ENCODE results near the gene RABGAP1.

DNA sequence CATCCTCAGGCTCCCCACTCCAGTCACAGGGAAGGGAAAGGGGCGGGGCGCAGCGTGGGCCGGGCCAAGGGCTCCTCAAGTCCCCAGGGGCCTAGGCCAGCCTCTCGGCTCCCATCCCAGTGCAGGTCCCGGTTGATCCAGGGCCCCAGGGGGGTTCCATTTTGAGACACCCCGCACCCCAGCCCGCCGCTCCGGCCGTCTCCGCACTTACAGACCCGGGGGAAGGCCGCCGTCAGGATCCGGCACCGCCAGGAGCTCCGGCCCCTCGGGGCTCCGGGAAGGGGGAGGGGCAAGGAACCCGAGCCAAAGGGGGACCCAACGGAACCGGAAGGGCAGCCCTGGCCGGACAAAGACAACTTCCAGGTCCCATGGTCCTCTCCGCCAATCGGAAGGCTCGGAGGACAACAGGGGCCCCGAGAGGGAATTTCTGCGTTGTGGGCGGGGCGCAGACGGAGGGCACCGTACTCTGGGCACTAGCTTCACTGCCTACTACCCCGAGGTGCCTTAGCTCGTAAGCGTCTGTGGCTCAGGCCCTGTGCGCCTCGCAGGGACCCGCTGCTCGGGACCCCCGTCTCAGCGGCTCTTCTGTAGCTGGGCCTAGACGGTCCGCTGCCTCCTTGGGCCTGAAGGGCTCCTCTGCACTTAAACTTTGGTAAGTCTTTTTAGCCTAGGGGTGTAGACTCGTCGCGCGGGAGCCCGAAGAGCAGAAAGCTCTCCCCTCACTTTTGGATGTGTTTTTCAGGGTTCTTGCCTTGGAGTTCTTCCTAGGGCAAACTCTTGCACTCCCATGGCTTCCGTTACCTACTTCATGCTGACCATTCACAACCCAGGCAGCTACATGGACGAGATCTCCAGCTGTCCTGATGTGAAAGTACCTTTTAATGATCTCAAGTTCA lies 9.3 kb upstream of the RABGAP1 start, which contains the start of gene ZBTB26:
- TF ChIP-seq POLR2AphosphoS5 (IDR thresholded peaks at IDR 0.05; ENCODE audit: low read depth): peak; percentile 75
- TF ChIP-seq, protein P1, sequence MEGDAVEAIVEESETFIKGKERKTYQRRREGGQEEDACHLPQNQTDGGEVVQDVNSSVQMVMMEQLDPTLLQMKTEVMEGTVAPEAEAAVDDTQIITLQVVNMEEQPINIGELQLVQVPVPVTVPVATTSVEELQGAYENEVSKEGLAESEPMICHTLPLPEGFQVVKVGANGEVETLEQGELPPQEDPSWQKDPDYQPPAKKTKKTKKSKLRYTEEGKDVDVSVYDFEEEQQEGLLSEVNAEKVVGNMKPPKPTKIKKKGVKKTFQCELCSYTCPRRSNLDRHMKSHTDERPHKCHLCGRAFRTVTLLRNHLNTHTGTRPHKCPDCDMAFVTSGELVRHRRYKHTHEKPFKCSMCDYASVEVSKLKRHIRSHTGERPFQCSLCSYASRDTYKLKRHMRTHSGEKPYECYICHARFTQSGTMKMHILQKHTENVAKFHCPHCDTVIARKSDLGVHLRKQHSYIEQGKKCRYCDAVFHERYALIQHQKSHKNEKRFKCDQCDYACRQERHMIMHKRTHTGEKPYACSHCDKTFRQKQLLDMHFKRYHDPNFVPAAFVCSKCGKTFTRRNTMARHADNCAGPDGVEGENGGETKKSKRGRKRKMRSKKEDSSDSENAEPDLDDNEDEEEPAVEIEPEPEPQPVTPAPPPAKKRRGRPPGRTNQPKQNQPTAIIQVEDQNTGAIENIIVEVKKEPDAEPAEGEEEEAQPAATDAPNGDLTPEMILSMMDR (IDR thresholded peaks at IDR 0.05; ENCODE audit: insufficient read depth, low read length): no peak
- no peak; the same call in 1 of the 2 replicates for TF ChIP-seq SPI1 (IDR thresholded peaks at IDR 0.05; ENCODE audit: borderline replicate concordance, low read depth)
- peak; percentile 96 for TF ChIP-seq GABPA (IDR thresholded peaks at IDR 0.05; ENCODE audit: low read depth)
- TF ChIP-seq, protein P2, sequence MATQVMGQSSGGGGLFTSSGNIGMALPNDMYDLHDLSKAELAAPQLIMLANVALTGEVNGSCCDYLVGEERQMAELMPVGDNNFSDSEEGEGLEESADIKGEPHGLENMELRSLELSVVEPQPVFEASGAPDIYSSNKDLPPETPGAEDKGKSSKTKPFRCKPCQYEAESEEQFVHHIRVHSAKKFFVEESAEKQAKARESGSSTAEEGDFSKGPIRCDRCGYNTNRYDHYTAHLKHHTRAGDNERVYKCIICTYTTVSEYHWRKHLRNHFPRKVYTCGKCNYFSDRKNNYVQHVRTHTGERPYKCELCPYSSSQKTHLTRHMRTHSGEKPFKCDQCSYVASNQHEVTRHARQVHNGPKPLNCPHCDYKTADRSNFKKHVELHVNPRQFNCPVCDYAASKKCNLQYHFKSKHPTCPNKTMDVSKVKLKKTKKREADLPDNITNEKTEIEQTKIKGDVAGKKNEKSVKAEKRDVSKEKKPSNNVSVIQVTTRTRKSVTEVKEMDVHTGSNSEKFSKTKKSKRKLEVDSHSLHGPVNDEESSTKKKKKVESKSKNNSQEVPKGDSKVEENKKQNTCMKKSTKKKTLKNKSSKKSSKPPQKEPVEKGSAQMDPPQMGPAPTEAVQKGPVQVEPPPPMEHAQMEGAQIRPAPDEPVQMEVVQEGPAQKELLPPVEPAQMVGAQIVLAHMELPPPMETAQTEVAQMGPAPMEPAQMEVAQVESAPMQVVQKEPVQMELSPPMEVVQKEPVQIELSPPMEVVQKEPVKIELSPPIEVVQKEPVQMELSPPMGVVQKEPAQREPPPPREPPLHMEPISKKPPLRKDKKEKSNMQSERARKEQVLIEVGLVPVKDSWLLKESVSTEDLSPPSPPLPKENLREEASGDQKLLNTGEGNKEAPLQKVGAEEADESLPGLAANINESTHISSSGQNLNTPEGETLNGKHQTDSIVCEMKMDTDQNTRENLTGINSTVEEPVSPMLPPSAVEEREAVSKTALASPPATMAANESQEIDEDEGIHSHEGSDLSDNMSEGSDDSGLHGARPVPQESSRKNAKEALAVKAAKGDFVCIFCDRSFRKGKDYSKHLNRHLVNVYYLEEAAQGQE (IDR thresholded peaks at IDR 0.05; ENCODE audit: insufficient replicate concordance, low read depth): no peak

Data from HL-60 (cell line).